GM12878 (cell line): ENCODE results near the gene RRP36.

Experiments used
- CTCF ChIP-seq, 3 experiments: IDR thresholded peaks in 2 of 3; conservative IDR thresholded peaks in 1 of 3; 2 replicates each; pipeline ENCODE4 v1.5.1; 2011; ENCODE audit warnings: low read depth in 3 of 3, low read length in 3 of 3, mild to moderate bottlenecking in 3 of 3, control low read depth in 2 of 3, moderate library complexity in 2 of 3, inconsistent platforms in 1 of 3, mixed read lengths in 1 of 3; ENCODE audit not compliant: control insufficient read depth in 2 of 3, insufficient read depth in 1 of 3; ENCODE audit errors: extremely low read depth in 1 of 3
- SIN3A ChIP-seq: IDR thresholded peaks from 2 replicates; pipeline ENCODE4 v1.6.1; 2012; ENCODE audit warnings: low read depth, low read length, improper control_type of control experiment

DNA sequence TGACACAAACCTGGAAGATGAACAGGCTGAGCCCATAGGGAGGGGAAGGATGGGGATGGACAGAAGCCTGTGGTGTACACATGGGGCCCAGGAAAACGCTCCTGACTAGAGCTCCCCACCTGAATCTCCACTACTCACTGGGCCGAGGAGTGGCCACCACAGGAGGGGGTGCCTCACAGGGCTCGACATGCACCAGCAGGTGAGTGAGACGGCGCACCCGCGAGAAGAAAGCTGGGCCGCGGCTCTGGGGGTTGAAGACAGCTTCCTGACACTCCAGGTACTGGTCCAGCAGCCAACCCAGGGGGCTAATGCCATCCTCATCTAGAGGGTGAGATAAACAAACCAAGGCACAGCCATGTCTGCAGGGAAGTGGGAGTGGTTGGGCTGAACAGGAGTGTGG lies 21.9 kb downstream of the RRP36 start:
- TF ChIP-seq CTCF (IDR thresholded peaks at IDR 0.05 in 2 of 3, conservative IDR thresholded peaks at IDR 0.05 in 1 of 3; ENCODE audit: control insufficient read depth in 2 of 3, extremely low read depth in 1 of 3, insufficient read depth in 1 of 3, low read depth in 3 of 3, low read length in 3 of 3): no peak
- no peak for TF ChIP-seq SIN3A
